CD4-positive, alpha-beta T cell (primary cell): Measurements from ENCODE around the gene VTCN1. TPM values are rescaled to one million over a fixed set of nuclear protein-coding genes. Genes with fewer than 3 reads are reported as not detected.

Experiments
- ATAC-seq: fragments of 200-7000 bp; cut with Tn5 transposase; one replicate; pipeline ENCODE4 v1.10.0; 2022; ENCODE audit warnings: mild to moderate bottlenecking; ENCODE audit not compliant: poor library complexity
- CTCF ChIA-PET: fragments of 350-600 bp; sonication (Branson Sonifier 250); formaldehyde crosslinking; loops from one replicate; lab custom pipeline; 2021; ENCODE audit warnings: antibody characterized with exemption, inconsistent platforms; lab: Charles Lee
- POLR2A ChIA-PET: fragments of 350-600 bp; sonication (Branson Sonifier 250); formaldehyde crosslinking; loops from one replicate; lab custom pipeline; 2021; ENCODE audit warnings: antibody characterized with exemption, inconsistent platforms; lab: Charles Lee
- DNase-seq, 14 experiments: peaks; one replicate each; pipeline ENCODE4 v3.0.0-alpha.2; 2013 to 2020; ENCODE audit warnings: mixed read lengths in 2 of 14
- H3K27ac ChIP-seq, 2 donors: one replicate each; pipeline versions ENCODE4 v1.5.1 to v1.7.0; 2013; ENCODE audit warnings: low read length in 2 of 2, low read depth in 1 of 2, mild to moderate bottlenecking in 1 of 2
- H3K27me3 ChIP-seq, 2 experiments: 1 replicate in 1 of 2; 2 replicates in 1 of 2; pipeline versions ENCODE4 v1.6.1 to v1.7.0; 2013; ENCODE audit warnings: low read length in 2 of 2, control low read depth in 1 of 2, mild to moderate bottlenecking in 1 of 2, moderate library complexity in 1 of 2; ENCODE audit not compliant: insufficient read depth in 2 of 2, control insufficient read depth in 1 of 2
- H3K36me3 ChIP-seq: one replicate; pipeline ENCODE4 v1.6.1; 2013; ENCODE audit warnings: low read length, control low read depth; ENCODE audit not compliant: insufficient read depth
- H3K4me1 ChIP-seq: one replicate; pipeline ENCODE4 v1.6.1; 2013; ENCODE audit warnings: low read length, control low read depth; ENCODE audit not compliant: insufficient read depth
- H3K4me3 ChIP-seq: one replicate; pipeline ENCODE4 v1.5.1; 2013; ENCODE audit warnings: mild to moderate bottlenecking, low read length, moderate library complexity
- H3K9me3 ChIP-seq, 2 experiments: 1 replicate in 1 of 2; 2 replicates in 1 of 2; pipeline versions ENCODE4 v1.6.1 to v1.7.0; 2013; ENCODE audit warnings: low read length in 2 of 2, mild to moderate bottlenecking in 2 of 2, control low read depth in 1 of 2, moderate library complexity in 1 of 2; ENCODE audit not compliant: control insufficient read depth in 1 of 2, insufficient read depth in 1 of 2
- H3K27ac Mint-ChIP-seq: one replicate; pipeline ENCODE4 v1.8.0; 2020; ENCODE audit warnings: mixed read lengths
- H3K27me3 Mint-ChIP-seq: one replicate; pipeline ENCODE4 v1.8.0; 2021; ENCODE audit warnings: mixed read lengths
- H3K36me3 Mint-ChIP-seq: one replicate; pipeline ENCODE4 v1.8.0; 2021; ENCODE audit warnings: low read depth, mixed read lengths
- H3K4me1 Mint-ChIP-seq: one replicate; pipeline ENCODE4 v1.8.0; 2021; ENCODE audit warnings: low read depth, mixed read lengths
- H3K4me3 Mint-ChIP-seq: one replicate; pipeline ENCODE4 v1.8.0; 2020; ENCODE audit warnings: mild to moderate bottlenecking, mixed read lengths
- H3K9me3 Mint-ChIP-seq: one replicate; pipeline ENCODE4 v1.8.0; 2020; ENCODE audit warnings: mixed read lengths
- intact Hi-C, 2 experiments: fragments of 100-400 bp; cut with DNase I in 1 of 2; cut with micrococcal nuclease in 1 of 2; formaldehyde crosslinking; loops; one replicate each; pipeline versions ENCODE4 v1.15.1 to v1.9.0; 2023 to 2025; cut with DNase I, micrococcal nuclease
- total RNA-seq, 174 experiments: library from RNA in 2 of 174; stranded (reverse) in 2 of 174; gene quantifications; one replicate each; pipeline ENCODE4 v1.2.3 and lab custom pipeline; 2021 to 2026
- TF ChIP-seq, protein P1 (sequence below): fragments of 200-600 bp; IDR thresholded peaks from one replicate; pipeline ENCODE4 v1.8.0; 2022; ENCODE audit warnings: antibody characterized with exemption, mild to moderate bottlenecking

The VTCN1 gene
- total RNA-seq, 2 experiments from 2014 or later, result not detected

DNA sequence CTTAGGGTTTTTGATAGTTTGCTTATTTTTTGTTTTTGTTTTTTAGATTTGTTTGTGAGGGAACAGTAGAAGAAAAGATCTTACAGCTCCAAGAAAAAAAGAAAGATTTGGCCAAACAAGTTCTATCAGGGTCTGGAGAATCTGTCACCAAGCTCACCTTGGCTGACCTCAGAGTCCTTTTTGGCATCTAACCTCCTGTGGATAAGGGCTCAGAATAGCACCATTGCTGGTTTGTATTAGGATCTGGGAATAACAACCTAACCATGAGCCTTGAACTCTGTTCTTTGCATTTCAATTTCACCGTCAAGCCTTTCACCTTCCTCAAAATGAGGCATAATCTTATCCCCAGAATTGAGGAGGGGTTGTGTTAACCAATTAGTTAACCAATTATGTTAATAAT lies 109.4 kb downstream of the VTCN1 start:
- ChIA-PET CTCF (no interaction called here), POLR2A (no interaction called here)
- TF ChIP-seq, protein P1, sequence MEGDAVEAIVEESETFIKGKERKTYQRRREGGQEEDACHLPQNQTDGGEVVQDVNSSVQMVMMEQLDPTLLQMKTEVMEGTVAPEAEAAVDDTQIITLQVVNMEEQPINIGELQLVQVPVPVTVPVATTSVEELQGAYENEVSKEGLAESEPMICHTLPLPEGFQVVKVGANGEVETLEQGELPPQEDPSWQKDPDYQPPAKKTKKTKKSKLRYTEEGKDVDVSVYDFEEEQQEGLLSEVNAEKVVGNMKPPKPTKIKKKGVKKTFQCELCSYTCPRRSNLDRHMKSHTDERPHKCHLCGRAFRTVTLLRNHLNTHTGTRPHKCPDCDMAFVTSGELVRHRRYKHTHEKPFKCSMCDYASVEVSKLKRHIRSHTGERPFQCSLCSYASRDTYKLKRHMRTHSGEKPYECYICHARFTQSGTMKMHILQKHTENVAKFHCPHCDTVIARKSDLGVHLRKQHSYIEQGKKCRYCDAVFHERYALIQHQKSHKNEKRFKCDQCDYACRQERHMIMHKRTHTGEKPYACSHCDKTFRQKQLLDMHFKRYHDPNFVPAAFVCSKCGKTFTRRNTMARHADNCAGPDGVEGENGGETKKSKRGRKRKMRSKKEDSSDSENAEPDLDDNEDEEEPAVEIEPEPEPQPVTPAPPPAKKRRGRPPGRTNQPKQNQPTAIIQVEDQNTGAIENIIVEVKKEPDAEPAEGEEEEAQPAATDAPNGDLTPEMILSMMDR, result no peak
- ATAC-seq (no peak), DNase-seq (no peak)
- H3K36me3 ChIP-seq, result peaks cover 41% of the 10 kb centered on the region
- peaks cover 6% of the 10 kb centered on the region for H3K4me1 Mint-ChIP-seq
- H3K9me3 ChIP-seq, result no peaks in the 10 kb centered on the region
- peaks cover 67% of the 10 kb centered on the region for H3K36me3 Mint-ChIP-seq
- no peak overlapping the region for H3K4me3 Mint-ChIP-seq
- no peaks in the 10 kb centered on the region for H3K9me3 Mint-ChIP-seq
- H3K27ac Mint-ChIP-seq, result no peak overlapping the region
- no peak overlapping the region for H3K27ac ChIP-seq
- H3K4me1 ChIP-seq, result no peaks in the 10 kb centered on the region
- intact Hi-C loops, result no loop called here
- H3K27me3 Mint-ChIP-seq, result no peaks in the 10 kb centered on the region
- H3K27me3 ChIP-seq, result no peaks in the 10 kb centered on the region
- no peak overlapping the region for H3K4me3 ChIP-seq

DNA sequence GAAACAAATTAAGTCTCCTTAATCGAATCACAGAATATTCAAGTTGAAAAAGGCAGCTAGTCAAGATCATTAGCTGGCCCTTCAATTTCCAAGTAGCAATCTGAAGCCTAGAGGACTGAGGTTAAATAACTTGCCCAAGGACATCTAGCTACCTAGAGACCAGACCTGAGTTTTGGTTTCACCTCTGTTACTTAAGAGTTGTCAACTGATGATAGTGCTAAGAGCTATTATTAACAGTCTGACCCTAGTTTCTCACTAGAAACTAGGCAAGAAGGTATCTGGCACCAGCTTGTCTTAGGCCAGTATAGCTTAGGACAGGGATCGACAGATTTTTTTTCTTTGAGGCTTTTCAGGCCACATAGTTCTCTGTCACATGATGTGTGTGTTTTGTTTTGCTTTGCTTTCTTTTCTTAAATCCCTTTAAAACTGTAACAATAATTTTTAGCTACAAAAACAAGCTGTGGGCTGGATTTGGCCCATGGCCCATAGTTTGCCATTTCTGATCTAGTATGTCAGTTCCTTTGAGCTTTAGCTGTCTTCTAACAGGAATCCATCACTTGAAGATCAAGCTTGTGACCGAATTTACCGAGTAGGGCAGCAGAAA lies 112.3 kb downstream of the VTCN1 start:
- H3K27me3 Mint-ChIP-seq, result no peaks in the 10 kb centered on the region
- H3K4me3 ChIP-seq, result no peak overlapping the region
- H3K27ac Mint-ChIP-seq, result no peak overlapping the region
- ChIA-PET POLR2A (no interaction called here), CTCF (no interaction called here)
- intact Hi-C loops, result no loop called here
- peaks cover 86% of the 10 kb centered on the region for H3K36me3 Mint-ChIP-seq
- peaks cover 6% of the 10 kb centered on the region for H3K4me1 Mint-ChIP-seq
- no peaks in the 10 kb centered on the region for H3K27me3 ChIP-seq
- H3K36me3 ChIP-seq, result peaks cover 57% of the 10 kb centered on the region
- no peak overlapping the region for H3K4me3 Mint-ChIP-seq
- DNase-seq (no peak), ATAC-seq (no peak)
- H3K9me3 ChIP-seq, result no peaks in the 10 kb centered on the region
- no peaks in the 10 kb centered on the region for H3K9me3 Mint-ChIP-seq
- TF ChIP-seq, protein P1, result no peak
- H3K27ac ChIP-seq, result no peak overlapping the region
- H3K4me1 ChIP-seq, result no peaks in the 10 kb centered on the region

DNA sequence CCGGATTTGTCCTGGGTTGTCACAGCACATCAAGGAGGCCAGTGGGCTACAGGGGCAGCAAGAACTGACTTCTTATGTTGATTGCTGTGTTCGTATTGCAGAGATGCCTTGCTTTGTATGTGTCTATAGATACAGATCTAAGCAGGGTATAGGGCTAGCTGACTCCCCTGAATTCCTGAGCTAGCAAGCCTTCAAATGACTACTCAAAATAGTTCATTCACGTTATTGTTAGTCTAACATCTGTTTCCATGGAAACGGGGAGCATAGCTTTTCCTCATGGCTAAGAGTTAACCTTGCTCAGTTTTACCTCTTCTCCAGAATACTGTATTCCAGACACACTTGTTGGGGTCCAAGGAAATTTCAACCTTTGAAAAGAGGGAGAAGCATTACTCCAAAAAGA lies 113.3 kb downstream of the VTCN1 start:
- ATAC-seq (no peak), DNase-seq (no peak)
- Histone ChIP-seq H3K27ac (no peak overlapping the region), H3K9me3 (no peaks in the 10 kb centered on the region), H3K36me3 (peaks cover 66% of the 10 kb centered on the region), H3K4me1 (no peaks in the 10 kb centered on the region), H3K4me3 (no peak overlapping the region), H3K27me3 (no peaks in the 10 kb centered on the region)
- Mint-ChIP-seq H3K9me3 (no peaks in the 10 kb centered on the region), H3K4me3 (no peak overlapping the region), H3K4me1 (no peaks in the 10 kb centered on the region), H3K36me3 (peaks cover 89% of the 10 kb centered on the region), H3K27me3 (no peaks in the 10 kb centered on the region), H3K27ac (no peak overlapping the region)
- POLR2A ChIA-PET, result no interaction called here
- intact Hi-C loops, result no loop called here
- TF ChIP-seq, protein P1, result no peak
- CTCF ChIA-PET, result no interaction called here
